Measurements from ENCODE around the gene MIS18BP1.
"Not testable (repeated sequence)": the region's sequence is repeated elsewhere in the genome, so short reads cannot be mapped to it uniquely, and the experiment has no call there.

- not testable (repeated sequence) for TF ChIP-seq CTCF, POLR2A (IDR thresholded peaks at IDR 0.05)
These were observed 41.8 kb upstream of the MIS18BP1 start for GRCh38 chr14:45294796-45295195.

Data from body of pancreas (tissue), 4 donors.